Activated CD4-positive, alpha-beta T cell treated with anti-CD3 and anti-CD28 coated beads for 4 hours (primary cell): ENCODE results near the gene TRAF4.
"Not testable (repeated sequence)": the region's sequence is repeated elsewhere in the genome, so short reads cannot be mapped to it uniquely, and the experiment has no call there.

ENCODE experiments used
- DNase-seq, 2 donors: peaks; one replicate each; pipeline ENCODE4 v3.0.0-alpha.2; 2020

Gene TRAF4

DNA sequence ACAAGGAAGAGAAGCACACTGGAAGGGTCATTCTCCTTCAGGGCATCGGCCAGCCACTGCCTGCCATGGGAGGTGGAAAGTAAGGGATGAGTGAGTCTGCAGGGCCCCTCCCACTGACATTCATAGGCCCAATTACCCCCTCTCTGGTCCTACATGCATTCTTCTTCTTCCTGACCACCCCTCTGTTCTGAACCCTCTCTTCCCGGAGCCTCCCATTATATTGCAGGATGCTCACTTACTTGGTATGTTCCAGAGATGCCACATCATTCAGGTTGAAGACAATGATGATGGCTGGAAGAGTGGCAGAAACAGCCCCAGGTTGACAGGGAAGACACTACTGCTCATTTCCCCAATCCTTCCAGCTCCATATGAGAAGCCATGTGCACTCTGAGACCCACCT, 28.6 kb upstream of the TRAF4 start:
- no peak for DNase-seq

DNA sequence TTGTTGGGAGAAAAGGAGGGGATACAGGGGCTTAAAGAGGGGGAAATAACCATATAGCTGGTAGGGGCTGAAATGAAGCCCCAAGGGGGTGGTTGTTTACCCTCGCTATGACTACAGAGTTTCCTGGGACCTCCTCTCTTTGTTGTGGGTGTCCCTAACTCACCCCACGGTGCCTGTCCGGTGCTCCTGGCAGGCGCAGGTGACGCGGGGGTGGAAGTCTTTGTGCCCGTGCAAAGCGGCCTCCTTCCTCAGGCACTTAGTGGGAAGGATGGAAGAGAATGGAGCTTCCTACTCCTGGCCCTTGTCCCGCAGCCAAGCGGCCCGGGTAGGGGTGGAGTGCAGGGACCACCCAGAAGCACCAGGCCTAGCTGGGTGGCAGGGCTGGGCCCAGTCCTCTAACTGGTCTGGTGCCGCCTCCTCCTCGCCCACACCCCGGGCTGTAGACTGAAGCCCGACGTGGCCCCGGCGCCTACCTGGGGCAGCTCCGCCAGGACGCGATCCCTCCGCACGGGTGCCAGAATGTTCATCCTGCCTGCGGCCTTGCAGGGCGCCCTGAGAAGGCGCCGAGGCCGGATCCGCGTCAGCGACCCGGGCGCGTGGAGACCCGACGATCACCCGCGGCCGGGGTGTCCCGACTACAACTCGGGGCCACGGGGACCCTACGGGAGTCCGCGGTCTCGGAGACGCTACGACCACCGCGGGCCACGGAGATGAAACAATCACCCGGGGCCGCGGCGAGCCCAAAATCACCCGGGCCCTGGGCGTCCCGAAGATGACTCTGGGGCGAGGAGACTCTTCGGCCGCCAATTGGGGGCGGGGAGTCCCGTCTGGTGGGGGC, 26.9 kb upstream of the TRAF4 start:
- no peak for DNase-seq

DNA sequence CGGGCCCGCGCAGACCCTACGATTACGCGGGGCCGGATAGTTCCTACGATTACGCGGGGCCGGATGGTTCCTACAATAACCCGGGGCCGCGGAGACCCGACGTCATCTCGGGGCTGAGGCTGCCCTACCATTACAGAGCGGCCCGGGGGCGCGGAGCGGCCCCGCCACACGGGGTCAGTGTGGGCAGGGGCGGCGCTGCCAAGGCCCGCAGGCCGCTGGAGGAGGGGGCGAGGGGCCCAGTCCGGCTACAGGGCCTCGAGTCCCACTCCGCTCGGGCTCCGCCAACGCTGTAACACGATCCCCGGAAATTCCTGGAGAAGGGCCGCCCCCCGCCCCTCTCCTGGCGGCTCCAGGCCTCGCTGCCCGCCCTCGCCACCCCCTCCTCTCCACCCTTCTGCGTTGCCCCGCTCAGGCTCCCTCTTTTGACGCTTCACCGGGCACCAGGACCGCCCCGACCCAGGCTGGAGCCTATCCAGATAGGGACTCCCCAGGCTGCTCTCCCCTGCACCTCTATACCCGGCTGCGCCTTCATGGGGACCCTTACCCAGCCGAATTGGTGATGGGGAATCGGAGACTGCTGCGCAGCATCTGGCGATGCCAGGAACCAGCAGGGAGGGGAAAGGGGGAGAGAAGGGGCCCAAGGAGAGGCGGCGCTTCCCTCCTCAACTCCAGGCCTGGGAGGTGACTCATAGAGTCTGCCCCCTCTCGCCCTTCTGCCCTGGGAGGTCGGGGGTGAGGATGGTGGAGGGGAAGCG, 26.1 kb upstream of the TRAF4 start, which contains the start of gene RAB34:
RAB34 (minus strand) TSS at position 291 of the 755 bp plus-strand sequence. CDS start 602 bp downstream, outside the sequence.
- no peak for DNase-seq

DNA sequence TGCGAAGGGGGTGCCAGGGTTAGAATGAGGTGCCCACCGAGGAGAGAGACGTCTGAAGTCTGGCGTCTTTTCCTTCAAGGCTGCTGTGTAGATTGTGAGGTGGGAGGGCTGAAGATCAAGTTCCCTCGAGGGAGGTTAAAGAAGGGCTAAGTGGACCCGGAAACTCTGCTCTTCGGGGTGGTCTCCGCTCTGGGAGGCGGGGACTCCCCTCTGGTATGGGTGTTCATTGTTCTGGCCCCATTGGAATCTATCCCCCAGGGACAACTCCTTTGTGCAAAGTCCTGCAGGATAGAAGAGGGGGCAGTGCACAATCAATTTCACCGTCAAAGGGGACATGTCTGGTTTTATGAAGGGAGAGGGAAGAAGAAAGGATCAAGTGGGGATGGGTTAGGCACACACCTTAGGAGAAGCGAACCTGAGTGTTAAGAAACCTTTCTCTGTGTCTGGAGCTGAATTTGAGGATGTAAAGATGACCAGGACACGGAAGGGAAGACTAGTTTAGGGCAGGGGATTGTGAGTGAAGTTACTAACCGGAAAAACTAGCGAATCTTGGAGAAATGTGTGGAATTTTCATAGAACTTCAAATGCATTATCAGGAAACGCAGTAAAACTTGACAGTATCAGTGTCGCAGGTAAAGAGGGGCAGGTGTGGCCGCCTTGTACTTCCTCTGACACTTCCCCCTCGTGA, 25.3 kb upstream of the TRAF4 start:
- DNase-seq, result no peak

DNA sequence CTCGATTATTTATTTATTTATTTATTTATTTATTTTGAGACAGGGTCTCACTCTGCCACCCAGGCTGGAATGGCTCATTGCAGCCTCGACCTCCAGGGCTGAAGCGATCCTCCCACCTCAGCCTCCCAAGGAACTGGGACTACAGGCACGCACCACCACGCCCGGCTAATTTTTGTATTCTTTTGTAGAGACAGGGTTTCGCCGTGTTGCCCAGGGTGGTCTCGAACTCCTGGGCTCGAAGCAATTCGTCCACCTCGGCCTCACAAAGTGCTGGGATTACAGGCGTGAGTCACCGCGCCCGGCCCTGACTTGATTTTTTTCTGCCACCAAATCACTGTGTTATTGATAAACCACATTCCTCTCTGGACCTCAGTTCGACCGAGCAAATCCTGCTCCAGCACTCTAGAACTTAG, 24.8 kb upstream of the TRAF4 start:
- no peak for DNase-seq

DNA sequence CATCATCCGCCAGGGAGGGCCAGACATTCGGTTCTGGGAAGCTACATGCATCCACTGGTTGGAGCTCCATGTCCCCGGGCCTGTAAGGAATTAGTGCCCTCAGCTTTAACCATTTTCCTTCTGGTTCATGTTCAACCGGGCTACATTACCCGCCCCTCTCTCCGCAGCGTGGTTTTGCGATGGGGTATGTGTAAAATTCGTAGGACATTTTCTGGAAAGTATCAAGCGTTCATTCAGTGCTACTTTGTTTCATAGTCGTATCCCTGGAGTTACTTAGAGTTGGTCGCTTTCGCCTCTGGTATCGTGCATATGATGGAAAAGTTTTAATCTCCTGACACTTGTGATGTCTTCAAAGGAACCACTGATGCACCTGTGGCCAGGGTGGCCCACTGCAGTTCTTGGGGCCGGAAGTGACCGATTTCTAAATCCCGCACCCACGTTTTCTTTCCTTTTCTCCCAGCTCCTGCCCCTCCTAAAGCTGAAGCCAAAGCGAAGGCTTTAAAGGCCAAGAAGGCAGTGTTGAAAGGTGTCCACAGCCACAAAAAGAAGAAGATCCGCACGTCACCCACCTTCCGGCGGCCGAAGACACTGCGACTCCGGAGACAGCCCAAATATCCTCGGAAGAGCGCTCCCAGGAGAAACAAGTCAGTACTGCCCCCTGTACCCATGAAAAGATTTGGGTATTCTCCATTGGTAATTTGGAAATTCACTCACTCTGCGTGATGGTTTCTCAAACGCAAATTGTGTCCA, 23.4 kb upstream of the TRAF4 start:
- peak; percentile 28 to 39 for DNase-seq

DNA sequence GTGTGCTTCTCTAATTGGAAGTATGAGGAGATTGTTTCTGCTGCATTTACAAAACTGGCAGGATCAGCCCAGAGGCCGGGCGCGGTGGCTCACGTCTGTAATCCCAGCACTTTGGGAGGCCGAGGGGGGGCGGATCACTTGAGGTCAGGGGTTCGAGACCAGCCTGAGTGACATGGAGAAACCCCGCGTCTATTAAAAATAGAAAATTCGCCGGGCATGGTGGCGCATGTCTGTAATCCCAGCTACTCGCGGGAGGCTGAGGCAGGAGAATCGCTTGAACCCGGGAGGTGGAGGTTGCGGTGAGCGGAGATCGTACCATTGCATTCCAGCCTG, 22.8 kb upstream of the TRAF4 start:
- DNase-seq, result not testable (repeated sequence)

DNA sequence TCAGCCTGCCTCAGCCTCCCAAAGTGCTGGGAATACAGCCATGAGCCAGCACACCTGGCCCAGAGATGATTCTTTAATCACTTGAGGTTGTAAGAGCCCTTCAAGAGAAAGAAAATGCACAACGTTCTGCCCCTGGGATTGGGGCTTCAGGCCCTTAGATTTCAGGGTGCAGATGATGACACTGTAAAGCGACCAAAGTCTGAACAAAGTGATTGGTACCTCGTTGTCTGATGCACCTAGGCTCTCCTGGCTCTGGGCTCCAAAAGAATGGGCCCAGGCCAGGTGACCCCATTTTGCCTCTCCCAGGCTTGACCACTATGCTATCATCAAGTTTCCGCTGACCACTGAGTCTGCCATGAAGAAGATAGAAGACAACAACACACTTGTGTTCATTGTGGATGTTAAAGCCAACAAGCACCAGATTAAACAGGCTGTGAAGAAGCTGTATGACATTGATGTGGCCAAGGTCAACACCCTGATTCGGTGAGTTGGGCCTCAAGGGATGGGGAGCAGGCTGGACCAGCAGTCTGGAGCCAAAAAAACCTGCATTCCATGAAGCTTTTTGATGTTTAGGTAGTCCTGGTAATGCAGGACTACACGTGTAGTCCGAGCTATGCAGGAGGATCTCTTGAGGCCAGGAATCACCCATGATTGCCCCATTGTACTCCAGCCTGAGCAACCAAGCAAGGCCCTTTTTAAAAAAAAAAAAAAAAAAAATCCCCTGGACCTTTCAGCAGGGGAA, 21.2 kb upstream of the TRAF4 start:
- DNase-seq, result no peak

DNA sequence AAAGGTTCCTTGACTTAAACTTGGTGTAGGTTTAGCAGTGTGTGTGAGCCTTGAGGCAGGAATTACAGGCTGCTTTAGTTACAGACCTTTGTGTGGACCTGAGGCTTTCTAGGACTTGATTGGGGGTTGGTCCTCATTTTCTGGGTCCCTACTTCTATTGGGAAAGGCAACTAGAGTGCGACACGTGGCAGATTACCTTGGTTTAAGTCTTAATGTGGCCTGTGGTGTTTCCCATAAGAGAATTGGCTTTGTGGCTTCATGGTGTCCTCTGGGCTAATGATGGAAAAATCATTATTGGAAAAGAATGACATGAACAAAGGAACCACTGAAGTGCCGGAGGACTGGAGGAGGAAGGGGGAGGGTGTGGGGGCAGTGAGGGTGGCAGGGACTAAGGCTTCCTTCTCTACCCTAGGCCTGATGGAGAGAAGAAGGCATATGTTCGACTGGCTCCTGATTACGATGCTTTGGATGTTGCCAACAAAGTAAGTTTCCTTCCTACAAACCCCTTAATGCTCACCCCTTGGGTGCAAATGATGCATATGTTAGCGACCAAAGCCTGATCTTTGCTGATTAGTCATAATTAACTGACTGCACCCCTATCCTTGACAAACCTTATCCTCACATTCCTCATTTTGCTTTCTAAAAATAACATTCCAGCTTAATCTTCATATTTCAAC, 20.5 kb upstream of the TRAF4 start:
- DNase-seq, result no peak

DNA sequence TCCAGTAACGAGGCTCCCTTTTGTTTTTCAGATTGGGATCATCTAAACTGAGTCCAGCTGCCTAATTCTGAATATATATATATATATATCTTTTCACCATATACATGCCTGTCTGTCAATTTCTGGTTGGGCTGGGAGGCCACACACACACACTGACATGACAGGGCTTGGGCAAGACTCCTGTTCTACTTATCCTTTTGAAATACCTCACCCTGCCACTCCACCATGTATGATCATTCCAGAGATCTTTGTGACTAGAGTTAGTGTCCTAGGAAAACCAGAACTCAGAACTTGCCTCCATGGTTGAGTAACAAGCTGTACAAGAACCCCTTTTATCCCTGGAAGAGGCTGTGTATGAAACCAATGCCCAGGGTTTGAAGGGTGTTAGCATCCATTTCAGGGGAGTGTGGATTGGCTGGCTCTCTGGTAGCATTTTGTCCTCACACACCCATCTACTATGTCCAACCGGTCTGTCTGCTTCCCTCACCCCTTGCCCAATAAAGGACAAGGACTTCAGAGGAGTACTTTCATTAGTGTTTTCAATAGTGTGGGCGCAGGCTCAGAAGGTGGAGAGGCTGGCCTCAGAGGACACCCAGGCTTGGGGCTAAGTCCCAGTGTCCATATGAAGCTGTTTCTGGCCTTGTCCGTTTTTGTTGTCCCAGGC, 19.8 kb upstream of the TRAF4 start:
- not testable (repeated sequence) for DNase-seq

DNA sequence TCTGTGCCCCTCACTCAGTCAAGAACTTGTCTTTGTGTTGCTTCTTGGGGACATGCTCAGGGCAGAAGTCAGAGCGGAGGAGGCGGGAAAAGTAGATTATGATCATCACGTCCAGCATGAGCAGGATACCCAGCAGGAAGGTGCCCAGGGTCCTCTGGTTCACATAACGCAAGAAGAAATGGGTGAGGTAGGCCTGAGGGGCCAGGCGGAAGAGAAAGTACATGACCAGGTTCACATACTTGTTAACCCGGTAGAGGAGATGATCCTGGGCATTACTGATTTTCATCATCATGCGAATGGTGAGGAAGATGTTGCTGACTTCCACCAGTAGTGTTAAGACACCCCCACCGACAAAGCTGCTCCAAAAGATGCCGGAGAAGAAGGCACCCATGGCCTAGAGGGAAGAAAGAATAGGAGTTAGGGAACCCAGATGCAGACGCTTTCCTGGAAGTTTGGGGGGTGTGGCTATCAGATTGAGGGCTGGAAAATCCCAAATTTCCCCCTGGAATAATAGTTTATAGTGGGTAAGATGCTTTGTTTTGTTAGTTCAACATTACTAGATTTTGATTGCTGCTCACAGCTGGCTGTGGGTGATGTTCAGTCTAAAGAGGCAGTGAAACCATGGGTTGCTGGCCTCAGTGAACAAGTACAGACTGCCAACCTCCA, 19.2 kb upstream of the TRAF4 start:
- DNase-seq, result no peak

DNA sequence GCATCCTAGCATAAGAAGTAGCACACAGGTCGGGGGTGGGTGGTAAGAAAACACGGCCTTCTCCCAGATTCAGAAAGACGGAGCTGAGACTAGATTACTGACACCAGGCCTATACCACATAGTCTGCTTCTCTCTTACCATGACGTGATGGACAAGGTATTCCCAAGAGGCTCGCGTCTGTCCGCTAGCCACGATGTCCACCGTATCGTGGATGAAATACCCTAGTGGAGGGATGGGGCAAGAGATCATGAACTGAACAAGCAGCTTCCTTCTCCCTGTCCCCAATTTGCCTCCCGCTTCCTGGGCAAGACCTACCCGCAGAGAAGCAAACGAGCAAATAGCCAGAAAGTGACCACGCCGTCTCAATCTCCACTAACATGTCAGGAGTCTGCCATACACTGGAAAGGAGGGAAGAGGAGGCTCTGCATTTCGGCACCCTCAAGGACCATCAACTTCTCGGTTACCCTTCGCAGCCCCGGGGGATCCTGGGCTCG, 18.6 kb upstream of the TRAF4 start:
- DNase-seq, result no peak

DNA sequence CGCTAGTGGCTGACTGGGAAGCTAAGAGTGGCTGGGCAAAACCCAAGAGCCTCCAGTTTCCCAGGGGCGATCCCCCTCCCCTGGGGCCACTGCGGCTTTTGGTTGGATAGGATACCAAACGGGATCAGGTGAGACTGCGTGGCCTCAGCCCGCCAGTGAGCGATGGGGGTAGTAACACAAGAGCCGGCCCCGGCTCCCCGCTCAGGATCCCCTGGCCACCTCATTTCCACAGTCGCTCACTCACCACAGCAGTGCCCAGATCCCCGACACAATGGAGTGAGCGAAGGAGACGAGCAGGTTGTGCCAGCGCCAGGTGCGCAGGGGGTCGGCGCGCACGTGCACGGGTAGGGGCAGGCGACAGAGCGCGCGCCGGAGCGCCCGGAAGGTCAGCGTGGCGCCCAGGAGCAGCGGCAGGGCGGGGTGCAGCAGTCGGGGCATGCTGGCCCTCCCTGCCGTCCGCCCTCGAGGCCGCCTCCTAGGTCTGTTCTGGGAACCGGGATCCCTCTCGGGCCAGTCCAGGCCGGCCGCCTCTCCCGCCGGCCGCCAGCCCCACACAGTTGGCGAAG, 18.1 kb upstream of the TRAF4 start:
- peak; percentile 30 to 31 for DNase-seq

DNA sequence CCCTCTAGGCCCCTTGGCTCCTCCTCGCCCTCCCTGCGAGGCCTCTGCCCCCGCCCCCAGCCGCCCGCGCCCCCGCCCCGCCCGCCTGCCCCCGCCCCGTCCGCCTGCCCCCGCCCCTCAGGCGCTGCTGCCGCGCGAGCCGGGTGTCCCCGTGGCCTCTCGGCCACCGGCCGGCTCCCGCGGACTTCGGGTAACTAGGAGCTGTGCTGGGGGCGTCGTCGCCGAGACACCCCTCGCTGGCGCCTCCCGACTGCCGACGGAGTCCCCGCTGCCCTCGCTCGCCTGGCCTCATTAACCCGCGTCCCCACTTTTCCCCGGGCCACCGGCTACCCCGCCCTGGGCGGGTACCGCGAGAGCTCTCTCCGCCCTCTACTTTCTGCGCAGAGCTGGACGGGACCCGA, 17.6 kb upstream of the TRAF4 start, which contains the start of gene TLCD1:
TLCD1 (minus strand) TSS at position 8 of the 401 bp plus-strand sequence. CDS start 136 bp downstream, outside the sequence.
- DNase-seq, result peak; percentile 59 to 72

DNA sequence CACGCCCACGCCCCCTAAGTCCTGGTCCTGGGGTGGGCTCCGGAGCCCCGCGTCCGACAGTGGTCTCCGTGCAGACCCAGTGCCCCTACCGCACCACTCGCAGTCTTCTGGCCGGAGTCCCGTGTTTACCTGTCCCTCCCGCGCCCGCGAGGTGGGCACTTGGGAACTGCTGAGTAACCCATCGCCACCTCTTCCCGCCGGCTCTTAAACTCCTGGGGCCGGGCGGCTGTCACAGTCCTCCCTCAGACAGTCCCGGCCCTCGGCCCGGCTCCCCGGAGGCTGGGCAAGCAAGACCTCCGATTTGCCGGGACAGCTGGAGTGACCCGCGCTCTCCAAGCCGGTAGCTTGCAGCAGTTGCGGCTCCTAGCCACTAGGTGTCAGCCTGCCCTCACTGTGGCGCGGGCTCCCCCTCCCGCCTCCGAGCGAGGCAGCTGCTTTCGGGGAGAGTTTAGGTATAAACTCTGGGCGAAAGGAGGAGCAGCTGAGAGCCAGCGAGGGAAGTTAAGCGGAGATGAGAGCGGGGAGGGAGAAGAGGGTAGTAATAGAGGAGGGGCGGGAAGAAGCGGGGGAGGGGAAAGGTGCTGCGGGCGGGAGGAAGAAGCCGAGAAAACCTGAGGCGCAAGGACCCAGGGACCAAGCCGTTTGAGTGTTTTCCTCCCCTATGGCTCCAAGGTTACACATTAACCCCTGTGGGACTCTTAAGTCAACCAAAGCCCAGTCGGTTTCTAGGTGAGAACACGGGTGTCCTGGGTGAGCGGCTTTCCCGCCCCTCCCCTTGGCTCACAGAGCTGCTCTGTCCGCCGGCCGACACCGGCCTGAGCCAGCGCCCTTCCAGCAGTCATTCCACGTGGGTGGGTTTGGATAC, 17.0 kb upstream of the TRAF4 start:
- DNase-seq, result peak; percentile 89 to 92

DNA sequence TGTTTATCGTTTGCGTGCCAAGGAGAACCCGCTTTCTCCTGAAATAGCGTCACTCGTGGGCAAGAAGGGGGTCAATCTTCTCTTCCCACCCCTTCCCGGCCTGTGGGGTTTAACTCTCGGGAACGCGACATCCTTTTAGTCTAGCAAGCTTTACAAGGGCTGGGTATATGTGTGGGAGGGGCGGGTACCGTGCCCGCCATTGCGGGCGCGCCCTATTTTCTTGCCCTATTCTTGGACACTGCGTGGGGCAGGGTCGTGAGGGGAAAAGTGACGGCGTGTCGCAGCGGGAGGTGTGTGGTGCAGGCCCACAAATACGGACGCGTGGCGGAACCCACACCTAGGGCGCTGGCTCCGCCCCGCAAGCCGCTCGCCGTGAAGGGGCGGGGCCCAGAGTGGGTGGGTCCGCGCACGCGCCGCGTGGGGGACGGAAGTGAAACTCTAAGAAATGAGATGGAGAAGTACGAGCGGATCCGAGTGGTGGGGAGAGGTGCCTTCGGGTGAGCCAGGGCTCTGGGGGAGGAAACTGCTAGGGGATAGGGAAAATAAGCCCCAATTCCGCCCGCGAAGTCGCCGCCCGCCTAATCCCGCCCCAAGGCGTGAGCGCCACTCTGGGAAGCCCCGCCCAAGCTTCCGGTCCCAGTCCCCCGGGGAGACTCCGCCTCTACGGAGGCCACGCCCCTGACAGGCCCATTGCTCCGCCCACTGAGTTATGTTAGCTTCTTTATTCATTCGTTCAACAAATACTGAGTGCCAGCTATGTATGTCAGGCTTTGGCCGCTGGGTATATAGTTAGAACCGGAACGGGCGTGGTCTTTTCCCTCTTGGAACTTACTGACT, 15.2 kb upstream of the TRAF4 start, which contains the start of gene NEK8:
NEK8 (plus strand) TSS at position 425 of the 837 bp plus-strand sequence; CDS start at position 451, 26 bp downstream.
- peak; percentile 97 to 98 for DNase-seq

DNA sequence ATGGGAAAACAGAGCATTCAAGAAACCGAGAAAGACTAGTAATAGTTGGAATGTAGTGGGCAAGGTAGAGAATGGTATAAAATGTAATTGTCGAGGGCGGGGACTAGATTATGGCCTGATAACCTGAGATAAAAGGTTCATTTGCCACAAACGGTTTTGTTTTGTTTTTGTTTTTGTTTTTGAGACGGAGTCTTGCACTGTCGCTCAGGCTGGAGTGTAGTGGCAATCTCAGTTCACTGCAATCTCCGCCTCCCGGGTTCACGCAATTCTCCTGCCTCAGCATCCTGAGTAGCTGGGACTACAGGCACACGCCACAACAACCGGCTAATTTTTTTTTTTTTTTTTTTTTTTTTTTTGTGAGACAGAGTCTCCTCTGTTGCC, 13.9 kb upstream of the TRAF4 start:
- no peak for DNase-seq

DNA sequence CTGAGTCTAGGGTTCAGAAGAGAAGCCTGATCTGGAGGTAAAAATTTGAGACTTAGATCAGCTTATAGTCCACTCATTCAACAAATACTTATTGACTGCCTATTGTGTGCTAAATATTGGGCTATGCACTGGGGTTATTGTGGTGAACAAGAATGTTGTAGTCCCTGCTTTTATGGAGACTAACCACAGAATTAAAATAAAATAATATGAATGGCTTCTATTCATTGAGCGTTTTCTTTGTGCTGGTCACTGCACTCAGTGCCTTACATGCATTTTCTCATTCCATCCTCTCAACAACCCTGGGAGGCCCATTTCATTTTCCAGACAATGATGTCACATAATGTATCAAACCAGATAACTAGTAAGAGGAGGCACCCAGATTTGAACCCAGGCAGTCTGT, 10.5 kb upstream of the TRAF4 start:
- no peak for DNase-seq
